ENCODE results near the gene PUM1. TPM values are rescaled to one million over a fixed set of nuclear protein-coding genes. Genes with fewer than 3 reads are reported as not detected.

The PUM1 gene
- total and polyA plus RNA-seq, 2 of the 8 experiments (the other 6 are each of a cell fraction or from before 2014, with no cell fraction given): 122 to 177 TPM

- peak overlapping the region; percentile 42; the same call in 1 of the 2 replicates for H2BK12ac ChIP-seq (ENCODE audit: low read depth, low read length)
- H3K9me3 ChIP-seq (ENCODE audit: insufficient read depth in 2 of 2, low read depth in 1 of 2, low read length in 1 of 2): no peaks in the 10 kb centered on the region
- no peak overlapping the region for H2BK20ac ChIP-seq (ENCODE audit: low read length)
- H2BK5ac ChIP-seq (ENCODE audit: low read depth, low read length): 0 out of 2 replicates have a peak overlapping the region, but pooled peaks have one; percentile 8
- H3K4me1 ChIP-seq (replicated peaks in 1 of 4; ENCODE audit: control insufficient read depth in 3 of 4, insufficient read depth in 4 of 4, low read length in 3 of 4): peaks cover 0 to 18% (median 14%) of the 10 kb centered on the region in 4 experiments; a peak in 6 of 7 replicates
- no peak overlapping the region for H3K23ac ChIP-seq (ENCODE audit: insufficient read length)
- no peak overlapping the region for H3K27ac ChIP-seq (ENCODE audit: low read depth, low read length)
- no peak overlapping the region for H2AK5ac ChIP-seq (ENCODE audit: low read depth, low read length)
- peaks cover 7% of the 10 kb centered on the region; the same call in 1 of the 2 replicates for H3K23me2 ChIP-seq (ENCODE audit: low read depth, low read length)
- ChIA-PET CTCF (ENCODE audit: partially characterized antibody) (interaction anchor here (0.6 to 27.2 kb wide), 24 partner anchors 9 to 309 kb away, joined by 3 to 1519 read pairs (median 17); partner anchors contain the start of gene MATN1), POLR2A (ENCODE audit: partially characterized antibody) (interaction anchor here (1.8 to 3.4 kb wide), 2 partner anchors 110 to 111 kb away, joined by 4 to 25 read pairs; no protein-coding TSS in a partner anchor)
- peaks cover 2 to 5% of the 10 kb centered on the region in 2 experiments for H4K20me1 ChIP-seq (replicated peaks in 1 of 2; ENCODE audit: control insufficient read depth in 1 of 2, insufficient read depth in 2 of 2, low read length in 2 of 2)
- H4K5ac ChIP-seq (ENCODE audit: insufficient read length, low read depth, low read length): no peak overlapping the region
- H3K79me1 ChIP-seq (ENCODE audit: low read depth, low read length): no peaks in the 10 kb centered on the region
- H3K9ac ChIP-seq (replicated peaks in 1 of 4; ENCODE audit: extremely low read depth in 1 of 4, low read depth in 3 of 4, low read length in 3 of 4): no peak overlapping the region
- no peak for FAIRE-seq
- no peak overlapping the region for H3K56ac ChIP-seq (replicated peaks; ENCODE audit: insufficient read length, low read depth, low read length)
- 87% methylated on average over 6 of the region's 6 CpGs; no CpG with 5 or more reads in 1 of the 2 experiments for WGBS, 2 experiments (ENCODE audit: extremely low coverage in 1 of 2, insufficient coverage in 1 of 2, insufficient read length in 1 of 2, insufficient replicate concordance in 2 of 2, low coverage in 1 of 2, low lambda C conversion rate in 2 of 2, missing lambda C conversion rate in 1 of 2)
- H3K14ac ChIP-seq (ENCODE audit: insufficient read length): no peak overlapping the region
- H2BK120ac ChIP-seq (replicated peaks; ENCODE audit: low read depth, low read length): no peak overlapping the region
- H4K91ac ChIP-seq (replicated peaks; ENCODE audit: insufficient read length, low read length): no peak overlapping the region
- H3K27me3 ChIP-seq (replicated peaks in 1 of 4; ENCODE audit: control insufficient read depth in 3 of 4, extremely low read depth in 1 of 4, insufficient read depth in 3 of 4, low read length in 3 of 4): peaks cover 0 to 12% (median 8%) of the 10 kb centered on the region in 4 experiments; a peak in 4 of 7 replicates
- H3K79me2 ChIP-seq (ENCODE audit: control insufficient read depth in 1 of 2, insufficient read depth in 2 of 2, low read length in 2 of 2): no peaks in the 10 kb centered on the region
- H3K4me3 ChIP-seq (ENCODE audit: extremely low read depth in 1 of 4, insufficient read depth in 2 of 4, low read depth in 3 of 4, low read length in 4 of 4): no peak overlapping the region
- H3K18ac ChIP-seq (ENCODE audit: extremely low read depth, low read length): no peak overlapping the region
- H2AFZ ChIP-seq (ENCODE audit: low read length): no peak overlapping the region
- no peak overlapping the region for H4K8ac ChIP-seq (ENCODE audit: extremely low read depth, insufficient read depth, low read length)
- H3K36me3 ChIP-seq (ENCODE audit: control insufficient read depth in 2 of 4, insufficient read depth in 4 of 4, low read length in 3 of 4): no peaks in the 10 kb centered on the region
- H3K4ac ChIP-seq (replicated peaks; ENCODE audit: insufficient read length, low read depth, low read length): no peak overlapping the region
- no peak overlapping the region for H3K4me2 ChIP-seq (ENCODE audit: insufficient read depth in 1 of 2, low read depth in 2 of 2, low read length in 2 of 2)
- H2BK15ac ChIP-seq (ENCODE audit: low read length): peak overlapping the region; percentile 2; the same call in 1 of the 2 replicates
- no peak for DNase-seq (ENCODE audit: low read depth in 1 of 2, low spot score in 2 of 2)
- TF ChIP-seq BACH1 (IDR thresholded peaks at IDR 0.05; ENCODE audit: low read length) (no peak), RFX5 (IDR thresholded peaks at IDR 0.05; ENCODE audit: borderline replicate concordance, low read depth, low read length) (no peak), ZNF274 (IDR thresholded peaks at IDR 0.05; ENCODE audit: borderline replicate concordance, extremely low read depth, low read length) (no peak), BRCA1 (IDR thresholded peaks at IDR 0.05; ENCODE audit: low read depth, low read length) (no peak), SP1 (IDR thresholded peaks at IDR 0.05; ENCODE audit: low read depth, low read length) (no peak), TAF1 (IDR thresholded peaks at IDR 0.05; ENCODE audit: low read depth, low read length) (no peak), POLR2A (IDR thresholded peaks at IDR 0.05; ENCODE audit: control extremely low read depth in 1 of 2, low read depth in 2 of 2, low read length in 2 of 2) (no peak), TAF7 (optimal IDR thresholded peaks at IDR 0.05; ENCODE audit: borderline replicate concordance, low read depth, low read length) (no peak), SIRT6 (IDR thresholded peaks at IDR 0.05; ENCODE audit: low read length) (no peak), TBP (IDR thresholded peaks at IDR 0.05; ENCODE audit: low read depth, low read length) (no peak), NRF1 (IDR thresholded peaks at IDR 0.05; ENCODE audit: low read depth, low read length) (no peak), POU5F1 (IDR thresholded peaks at IDR 0.05; ENCODE audit: low read depth, low read length) (no peak), GABPA (IDR thresholded peaks at IDR 0.05; ENCODE audit: borderline replicate concordance, insufficient read depth, low read length) (no peak)
- TF ChIP-seq, protein P1, sequence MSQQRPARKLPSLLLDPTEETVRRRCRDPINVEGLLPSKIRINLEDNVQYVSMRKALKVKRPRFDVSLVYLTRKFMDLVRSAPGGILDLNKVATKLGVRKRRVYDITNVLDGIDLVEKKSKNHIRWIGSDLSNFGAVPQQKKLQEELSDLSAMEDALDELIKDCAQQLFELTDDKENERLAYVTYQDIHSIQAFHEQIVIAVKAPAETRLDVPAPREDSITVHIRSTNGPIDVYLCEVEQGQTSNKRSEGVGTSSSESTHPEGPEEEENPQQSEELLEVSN (IDR thresholded peaks at IDR 0.05): no peak
Measured at GRCh38 chr1:30912224-30912623, 153.3 kb downstream of the PUM1 start.

Data from H1 (cell line).